Tibial nerve (tissue), 4 donors: ENCODE data around the gene GPS1. TPM values are rescaled to one million over a fixed set of nuclear protein-coding genes. Genes with fewer than 3 reads are reported as not detected.

ENCODE experiments used
- DNase-seq, 2 donors: peaks; one replicate each; pipeline ENCODE4 v3.0.0-alpha.2; 2019; ENCODE audit warnings: low spot score in 2 of 2
- H3K27ac ChIP-seq, 4 donors: fragments of 200-600 bp; sonication (generic) in 3 of 4; one replicate each; pipeline ENCODE4 v1.5.1; 2017 to 2019; ENCODE audit warnings: mild to moderate bottlenecking in 1 of 4
- H3K27me3 ChIP-seq, 2 donors: fragments of 200-600 bp; sonication (generic) in 1 of 2; one replicate each; pipeline versions ENCODE4 v1.5.1 to v1.6.0; 2017 to 2019
- H3K36me3 ChIP-seq, 3 donors: fragments of 200-600 bp; sonication (generic); one replicate each; pipeline ENCODE4 v1.5.1; 2018 to 2019
- H3K4me1 ChIP-seq, 4 donors: fragments of 200-600 bp; sonication (generic) in 3 of 4; one replicate each; pipeline ENCODE4 v1.5.1; 2017 to 2019
- H3K4me3 ChIP-seq, 4 donors: fragments of 200-600 bp; sonication (generic) in 3 of 4; one replicate each; pipeline ENCODE4 v1.5.1; 2017 to 2019; ENCODE audit warnings: mild to moderate bottlenecking in 1 of 4, moderate library complexity in 1 of 4
- H3K9me3 ChIP-seq, 4 donors: fragments of 200-600 bp; sonication (generic) in 3 of 4; one replicate each; pipeline ENCODE4 v1.5.1; 2017 to 2019
- EP300 ChIP-seq, 2 donors: sonication (generic); formaldehyde crosslinking; IDR thresholded peaks; one replicate each; pipeline ENCODE4 v1.6.1; 2017; ENCODE audit warnings: antibody characterized with exemption in 2 of 2, mild to moderate bottlenecking in 1 of 2
- POLR2A ChIP-seq, 2 donors: fragments of 450-650 bp; IDR thresholded peaks; one replicate each; pipeline ENCODE4 v1.6.1; 2017; ENCODE audit warnings: antibody characterized with exemption in 2 of 2, mild to moderate bottlenecking in 2 of 2, moderate library complexity in 2 of 2
- WGBS, 2 donors: methylation state at CpG; one replicate each; pipeline ENCODE4 v1.1.5; 2018; 5-methylcytosine and 5-hydroxymethylcytosine counted together
- total RNA-seq, 4 donors: library from RNA; depleted of rRNA; stranded (reverse); fragments of >200 nt; gene quantifications; one replicate each; pipeline ENCODE4 v1.1.0, GENCODE V29; 2016
- TF ChIP-seq, protein P1 (sequence below), 5 experiments: fragments of 200-600 bp in 3 of 5; fragments of 450-650 bp in 2 of 5; sonication (generic) in 3 of 5; IDR thresholded peaks; one replicate each; pipeline ENCODE4 v1.5.1; 2016 to 2019; ENCODE audit warnings: antibody characterized with exemption in 5 of 5, mild to moderate bottlenecking in 3 of 5, moderate library complexity in 2 of 5

The GPS1 gene
- total RNA-seq, 4 donors from 2014 or later = 74.9 to 134 (median 92.9) TPM

DNA sequence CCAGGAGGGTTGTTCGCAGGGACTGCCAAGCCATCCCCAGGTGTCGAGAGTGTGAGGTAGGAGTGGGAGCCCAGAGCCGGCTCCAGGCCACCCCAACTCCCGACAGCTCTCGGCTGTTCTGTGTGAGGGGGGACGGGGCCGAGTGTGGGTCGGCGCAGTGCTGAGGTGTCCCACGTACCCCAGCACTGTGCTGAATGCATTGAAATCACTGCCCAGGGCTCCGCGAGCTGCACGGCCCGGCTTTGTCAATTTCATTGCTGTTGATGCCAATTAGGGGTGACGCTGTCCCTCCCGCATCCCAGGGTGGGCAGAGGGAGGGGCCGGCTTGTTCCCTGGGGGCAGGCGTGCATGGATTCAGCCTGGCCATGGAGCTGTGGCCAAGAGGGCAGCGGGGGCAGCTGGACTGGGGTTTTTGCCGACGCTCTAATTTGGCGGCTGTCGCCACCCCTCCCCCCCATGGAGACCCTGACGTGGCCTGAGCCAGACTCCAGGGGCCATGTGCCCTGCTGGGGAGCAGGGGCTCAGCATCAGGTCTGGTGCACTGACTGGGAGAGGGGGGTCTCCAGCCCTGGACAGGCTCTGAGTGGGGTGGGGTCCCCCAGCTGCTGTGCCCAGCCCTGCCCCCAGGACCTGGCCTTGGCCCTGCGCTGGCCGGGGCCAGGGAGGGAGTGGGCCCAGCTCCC, 43.3 kb upstream of the GPS1 start:
- no peak for TF ChIP-seq POLR2A (IDR thresholded peaks at IDR 0.05)
- TF ChIP-seq EP300 (IDR thresholded peaks at IDR 0.05) = no peak
- TF ChIP-seq, protein P1, sequence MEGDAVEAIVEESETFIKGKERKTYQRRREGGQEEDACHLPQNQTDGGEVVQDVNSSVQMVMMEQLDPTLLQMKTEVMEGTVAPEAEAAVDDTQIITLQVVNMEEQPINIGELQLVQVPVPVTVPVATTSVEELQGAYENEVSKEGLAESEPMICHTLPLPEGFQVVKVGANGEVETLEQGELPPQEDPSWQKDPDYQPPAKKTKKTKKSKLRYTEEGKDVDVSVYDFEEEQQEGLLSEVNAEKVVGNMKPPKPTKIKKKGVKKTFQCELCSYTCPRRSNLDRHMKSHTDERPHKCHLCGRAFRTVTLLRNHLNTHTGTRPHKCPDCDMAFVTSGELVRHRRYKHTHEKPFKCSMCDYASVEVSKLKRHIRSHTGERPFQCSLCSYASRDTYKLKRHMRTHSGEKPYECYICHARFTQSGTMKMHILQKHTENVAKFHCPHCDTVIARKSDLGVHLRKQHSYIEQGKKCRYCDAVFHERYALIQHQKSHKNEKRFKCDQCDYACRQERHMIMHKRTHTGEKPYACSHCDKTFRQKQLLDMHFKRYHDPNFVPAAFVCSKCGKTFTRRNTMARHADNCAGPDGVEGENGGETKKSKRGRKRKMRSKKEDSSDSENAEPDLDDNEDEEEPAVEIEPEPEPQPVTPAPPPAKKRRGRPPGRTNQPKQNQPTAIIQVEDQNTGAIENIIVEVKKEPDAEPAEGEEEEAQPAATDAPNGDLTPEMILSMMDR (IDR thresholded peaks at IDR 0.05) = no peak
- Histone ChIP-seq H3K27ac (no peak overlapping the region), H3K27me3 (no peaks in the 10 kb centered on the region), H3K9me3 (no peaks in the 10 kb centered on the region), H3K4me1 (peaks cover 0 to 54% (median 18%) of the 10 kb centered on the region in 4 donors), H3K4me3 (no peak overlapping the region), H3K36me3 (peaks cover 0 to 28% (median 0%) of the 10 kb centered on the region in 3 donors)
- WGBS, 2 donors = 64 to 82% methylated on average over 11 to 19 of the region's 26 CpGs
- no peak for DNase-seq

DNA sequence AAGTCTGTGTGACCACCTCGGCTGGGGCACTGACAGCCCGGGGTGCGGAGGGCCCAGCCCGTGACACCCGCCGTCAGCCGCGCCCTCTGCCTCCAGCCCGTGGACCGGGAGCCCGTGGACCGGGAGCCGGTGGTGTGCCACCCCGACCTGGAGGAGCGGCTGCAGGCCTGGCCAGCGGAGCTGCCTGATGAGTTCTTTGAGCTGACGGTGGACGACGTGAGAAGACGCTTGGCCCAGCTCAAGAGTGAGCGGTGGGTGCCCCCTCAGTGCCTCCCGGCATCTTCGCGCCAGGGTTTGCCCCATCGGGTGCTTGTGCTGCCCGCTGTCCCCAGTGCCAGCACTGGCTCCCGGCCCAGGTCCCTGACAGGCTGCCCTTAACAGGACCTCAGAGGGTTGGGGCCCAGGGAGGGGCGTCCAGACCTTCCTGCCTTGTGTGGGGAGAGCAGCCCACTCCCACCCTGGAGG, 42.7 kb upstream of the GPS1 start:
- no peak for DNase-seq
- Histone ChIP-seq H3K27me3 (no peaks in the 10 kb centered on the region), H3K4me1 (peaks cover 0 to 48% (median 14%) of the 10 kb centered on the region in 4 donors), H3K9me3 (no peaks in the 10 kb centered on the region), H3K4me3 (no peak overlapping the region), H3K27ac (no peak overlapping the region), H3K36me3 (peaks cover 0 to 34% (median 0%) of the 10 kb centered on the region in 3 donors)
- TF ChIP-seq POLR2A (IDR thresholded peaks at IDR 0.05) (no peak), EP300 (IDR thresholded peaks at IDR 0.05) (no peak)
- TF ChIP-seq, protein P1 (IDR thresholded peaks at IDR 0.05) = no peak
- WGBS, 2 donors = 50 to 76% methylated on average over 1 to 11 of the region's 28 CpGs

DNA sequence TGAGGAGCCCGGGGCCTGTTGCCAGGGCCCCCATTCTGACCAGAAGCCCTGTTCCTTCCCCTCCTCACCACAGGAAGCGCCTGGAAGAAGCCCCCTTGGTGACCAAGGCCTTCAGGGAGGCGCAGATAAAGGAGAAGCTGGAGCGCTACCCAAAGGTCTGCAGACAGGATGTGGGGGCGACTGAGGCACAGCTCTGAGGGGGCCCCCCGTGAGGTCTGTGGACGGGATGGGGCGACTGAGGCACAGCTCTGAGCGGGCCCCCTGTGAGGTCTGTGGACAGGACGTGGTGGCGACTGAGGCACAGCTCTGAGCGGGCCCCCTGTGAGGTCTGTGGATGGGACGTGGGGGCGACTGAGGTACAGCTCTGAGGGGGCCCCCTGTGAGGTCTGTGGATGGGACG, 42.3 kb upstream of the GPS1 start:
- peaks cover 0 to 43% (median 10%) of the 10 kb centered on the region in 4 donors for H3K4me1 ChIP-seq
- no peak overlapping the region for H3K4me3 ChIP-seq
- no peaks in the 10 kb centered on the region for H3K9me3 ChIP-seq
- peaks cover 0 to 36% (median 0%) of the 10 kb centered on the region in 3 donors for H3K36me3 ChIP-seq
- DNase-seq = no peak
- TF ChIP-seq POLR2A (IDR thresholded peaks at IDR 0.05) = no peak
- TF ChIP-seq, protein P1 (IDR thresholded peaks at IDR 0.05) = no peak
- no peak for TF ChIP-seq EP300 (IDR thresholded peaks at IDR 0.05)
- no peaks in the 10 kb centered on the region for H3K27me3 ChIP-seq
- H3K27ac ChIP-seq = no peak overlapping the region
- 85 to 92% methylated on average over 14 to 15 of the region's 15 CpGs for WGBS, 2 donors

DNA sequence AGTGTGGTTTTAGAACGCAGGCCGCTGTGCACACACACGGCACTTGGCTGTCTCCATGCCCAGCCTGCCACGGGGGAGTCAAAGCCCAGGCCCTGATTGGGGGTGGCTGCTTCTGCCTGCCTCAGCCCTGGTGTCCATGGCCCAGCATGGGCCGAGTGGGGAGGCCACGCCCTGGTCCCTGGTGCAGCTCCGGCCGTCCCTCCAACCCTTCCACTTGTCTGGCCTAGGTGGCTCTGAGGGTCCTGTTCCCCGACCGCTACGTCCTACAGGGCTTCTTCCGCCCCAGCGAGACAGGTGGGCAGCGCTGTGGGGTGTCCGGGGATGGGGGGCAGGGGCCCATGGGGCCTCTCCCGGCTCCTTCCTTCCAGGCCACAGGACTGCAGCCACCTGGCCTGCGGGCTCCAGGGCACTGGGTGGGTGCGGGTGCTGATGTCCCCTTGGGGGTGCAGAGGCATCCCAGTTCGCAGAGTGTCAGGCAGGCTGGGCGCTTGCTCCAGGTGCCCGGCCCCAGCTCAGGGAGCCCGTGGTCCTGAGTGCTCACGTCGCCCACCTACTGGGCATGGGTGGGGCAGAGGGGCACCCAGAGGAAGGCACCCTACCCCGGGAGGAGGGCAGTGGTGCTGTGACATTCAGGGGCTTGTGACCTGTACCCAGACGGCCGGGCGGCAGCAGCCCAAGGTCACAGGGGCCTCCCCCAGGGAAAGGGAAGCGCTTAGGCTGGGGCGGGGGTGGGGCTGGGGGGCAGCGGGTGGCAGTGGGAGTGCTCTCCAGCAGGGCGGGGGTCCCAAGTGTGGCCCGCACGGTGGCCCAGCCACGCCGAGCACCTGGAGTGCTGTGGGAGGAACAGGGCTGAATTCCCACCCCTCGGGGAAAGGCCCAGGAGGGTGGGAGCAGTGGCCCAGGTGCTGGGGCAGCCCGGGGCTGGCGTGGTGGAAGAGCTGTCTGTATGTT, 40.8 kb upstream of the GPS1 start:
- no peaks in the 10 kb centered on the region for H3K27me3 ChIP-seq
- DNase-seq = no peak
- 86 to 88% methylated on average over 20 to 28 of the region's 39 CpGs for WGBS, 2 donors
- TF ChIP-seq EP300 (IDR thresholded peaks at IDR 0.05) = no peak
- TF ChIP-seq, protein P1 (IDR thresholded peaks at IDR 0.05) = no peak
- TF ChIP-seq POLR2A (IDR thresholded peaks at IDR 0.05) = no peak
- no peak overlapping the region for H3K4me3 ChIP-seq
- peaks cover 0 to 36% (median 0%) of the 10 kb centered on the region in 3 donors for H3K36me3 ChIP-seq
- no peak overlapping the region for H3K27ac ChIP-seq
- H3K4me1 ChIP-seq = peaks cover 0 to 38% (median 9%) of the 10 kb centered on the region in 4 donors
- no peaks in the 10 kb centered on the region for H3K9me3 ChIP-seq
